ENCODE results near the gene JAG2. TPM values are rescaled to one million over a fixed set of nuclear protein-coding genes. Genes with fewer than 3 reads are reported as not detected.

The JAG2 gene
- total RNA-seq, 1 experiment from 2014 or later = 43.7 TPM

GRCh38 chr14:105158794-105159193, 9.8 kb downstream of the JAG2 start:
- no peak for ATAC-seq
- in situ Hi-C loops (cut with HindIII; ENCODE audit: low pct_unique_long_range_greater_than_20kb, low sequenced_read_pairs) = no loop called here
- TF ChIP-seq TCF7L2 (IDR thresholded peaks at IDR 0.05; ENCODE audit: low read depth, low read length) (no peak), REST (IDR thresholded peaks at IDR 0.05; ENCODE audit: insufficient read depth in 1 of 2, low read depth in 2 of 2, low read length in 1 of 2) (no peak), POLR2AphosphoS5 (IDR thresholded peaks at IDR 0.05; ENCODE audit: low read depth, low read length) (no peak), SIN3A (IDR thresholded peaks at IDR 0.05; ENCODE audit: borderline replicate concordance, insufficient read depth, low read depth, low read length) (no peak)
- TF ChIP-seq, protein P1, sequence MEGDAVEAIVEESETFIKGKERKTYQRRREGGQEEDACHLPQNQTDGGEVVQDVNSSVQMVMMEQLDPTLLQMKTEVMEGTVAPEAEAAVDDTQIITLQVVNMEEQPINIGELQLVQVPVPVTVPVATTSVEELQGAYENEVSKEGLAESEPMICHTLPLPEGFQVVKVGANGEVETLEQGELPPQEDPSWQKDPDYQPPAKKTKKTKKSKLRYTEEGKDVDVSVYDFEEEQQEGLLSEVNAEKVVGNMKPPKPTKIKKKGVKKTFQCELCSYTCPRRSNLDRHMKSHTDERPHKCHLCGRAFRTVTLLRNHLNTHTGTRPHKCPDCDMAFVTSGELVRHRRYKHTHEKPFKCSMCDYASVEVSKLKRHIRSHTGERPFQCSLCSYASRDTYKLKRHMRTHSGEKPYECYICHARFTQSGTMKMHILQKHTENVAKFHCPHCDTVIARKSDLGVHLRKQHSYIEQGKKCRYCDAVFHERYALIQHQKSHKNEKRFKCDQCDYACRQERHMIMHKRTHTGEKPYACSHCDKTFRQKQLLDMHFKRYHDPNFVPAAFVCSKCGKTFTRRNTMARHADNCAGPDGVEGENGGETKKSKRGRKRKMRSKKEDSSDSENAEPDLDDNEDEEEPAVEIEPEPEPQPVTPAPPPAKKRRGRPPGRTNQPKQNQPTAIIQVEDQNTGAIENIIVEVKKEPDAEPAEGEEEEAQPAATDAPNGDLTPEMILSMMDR (IDR thresholded peaks at IDR 0.05) = no peak
- peaks cover 3% of the 10 kb centered on the region; the same call in 1 of the 2 replicates for H3K4me1 ChIP-seq (ENCODE audit: control insufficient read depth, insufficient read depth, low read length)
- ChIA-PET POLR2A (interaction anchor here (0.6 kb wide), 1 partner anchor 121 kb away, joined by 3 read pairs; no protein-coding TSS in a partner anchor), CTCF (no interaction called here)
- DNase-seq (ENCODE audit: low read depth, low spot score) = no peak
- intact Hi-C loops (cut with micrococcal nuclease; ENCODE audit: unreplicated experiment) = no loop called here
- no peaks in the 10 kb centered on the region for H3K27me3 ChIP-seq (ENCODE audit: control insufficient read depth, insufficient read depth, low read length)
- no peaks in the 10 kb centered on the region for H3K9me3 ChIP-seq (ENCODE audit: control insufficient read depth, insufficient read depth, low read depth, low read length)
- H3K36me3 ChIP-seq (ENCODE audit: control insufficient read depth, insufficient read depth, low read length) = no peaks in the 10 kb centered on the region
- no peak overlapping the region for H3K4me3 ChIP-seq (ENCODE audit: low read depth in 2 of 2, low read length in 2 of 2)
- no TSS peak for BruUV-seq (replicated peaks)
- no peak overlapping the region for H3K27ac ChIP-seq (ENCODE audit: low read length)

DNA sequence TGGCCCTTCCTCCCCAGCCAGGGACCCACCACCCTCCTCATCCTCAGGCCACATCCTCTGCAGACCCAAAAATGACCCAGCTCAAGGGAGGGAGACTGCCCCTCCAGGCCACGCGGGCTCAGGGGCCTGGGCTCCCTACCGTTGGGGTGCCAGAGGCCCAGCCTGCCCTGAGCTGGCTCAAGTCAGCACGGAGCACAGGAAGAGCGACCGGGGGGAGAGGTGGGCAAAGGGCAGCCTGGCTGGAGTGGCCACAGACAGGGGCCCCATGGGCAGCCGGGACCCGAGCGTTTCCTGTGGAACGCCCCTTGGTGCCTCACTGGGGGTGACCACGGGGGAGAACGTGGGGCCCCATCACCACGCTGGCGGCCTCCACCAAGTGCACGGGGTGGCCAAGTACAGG, 10.7 kb downstream of the JAG2 start:
- Histone ChIP-seq H3K27ac (ENCODE audit: low read length) (no peak overlapping the region), H3K36me3 (ENCODE audit: control insufficient read depth, insufficient read depth, low read length) (no peaks in the 10 kb centered on the region), H3K27me3 (ENCODE audit: control insufficient read depth, insufficient read depth, low read length) (no peaks in the 10 kb centered on the region), H3K9me3 (ENCODE audit: control insufficient read depth, insufficient read depth, low read depth, low read length) (no peaks in the 10 kb centered on the region), H3K4me3 (ENCODE audit: low read depth in 2 of 2, low read length in 2 of 2) (no peak overlapping the region), H3K4me1 (ENCODE audit: control insufficient read depth, insufficient read depth, low read length) (no peaks in the 10 kb centered on the region; the same call in 1 of the 2 replicates)
- in situ Hi-C loops (cut with HindIII; ENCODE audit: low pct_unique_long_range_greater_than_20kb, low sequenced_read_pairs) (no loop called here), intact Hi-C loops (cut with micrococcal nuclease; ENCODE audit: unreplicated experiment) (no loop called here)
- DNase-seq (ENCODE audit: low read depth, low spot score) (no peak), ATAC-seq (no peak)
- no TSS peak for BruUV-seq (replicated peaks)
- CTCF ChIA-PET = no interaction called here
- TF ChIP-seq TCF7L2 (IDR thresholded peaks at IDR 0.05; ENCODE audit: low read depth, low read length) (no peak), REST (IDR thresholded peaks at IDR 0.05; ENCODE audit: insufficient read depth in 1 of 2, low read depth in 2 of 2, low read length in 1 of 2) (no peak), POLR2AphosphoS5 (IDR thresholded peaks at IDR 0.05; ENCODE audit: low read depth, low read length) (no peak), SIN3A (IDR thresholded peaks at IDR 0.05; ENCODE audit: borderline replicate concordance, insufficient read depth, low read depth, low read length) (no peak)
- TF ChIP-seq, protein P1 (IDR thresholded peaks at IDR 0.05) = no peak
- POLR2A ChIA-PET = no interaction called here

Measured in Panc1 (cell line).